ENCODE measurements around the gene CEMIP. TPM values are rescaled to one million over a fixed set of nuclear protein-coding genes. Genes with fewer than 3 reads are reported as not detected.

Gene CEMIP
- total RNA-seq, 1 donor from 2014 or later, result 3.6 TPM

GRCh38 chr15:80789796-80790195 lies 10.6 kb downstream of the CEMIP start:
- Histone ChIP-seq H4K20me1 (ENCODE audit: insufficient read depth, low read length) (peaks cover 31% of the 10 kb centered on the region), H3K79me2 (ENCODE audit: insufficient read depth, low read length) (no peaks in the 10 kb centered on the region), H3K27me3 (ENCODE audit: insufficient read depth, low read length) (no peaks in the 10 kb centered on the region), H3K9me3 (ENCODE audit: insufficient read depth, low read depth, low read length) (no peaks in the 10 kb centered on the region), H3K36me3 (ENCODE audit: insufficient read depth, low read length) (peaks cover 3% of the 10 kb centered on the region), H3K4me1 (ENCODE audit: insufficient read depth, low read length) (no peaks in the 10 kb centered on the region), H2AFZ (ENCODE audit: low read depth, low read length) (no peak overlapping the region), H3K4me3 (ENCODE audit: insufficient read depth, low read depth, low read length) (no peak overlapping the region), H3K4me2 (ENCODE audit: low read length) (no peak overlapping the region), H3K27ac (ENCODE audit: low read depth, low read length) (no peak overlapping the region), H3K9ac (ENCODE audit: low read length) (no peak overlapping the region)
- DNase-seq (ENCODE audit: low read depth), result no peak
- H3K36me3 Mint-ChIP-seq (ENCODE audit: low read depth, unreplicated experiment), result no peaks in the 10 kb centered on the region
- H3K4me1 Mint-ChIP-seq (ENCODE audit: low read depth, unreplicated experiment), result peaks cover 6% of the 10 kb centered on the region
- H3K4me3 Mint-ChIP-seq (ENCODE audit: unreplicated experiment), result no peak overlapping the region
- peaks cover 29% of the 10 kb centered on the region for H3K27me3 Mint-ChIP-seq (ENCODE audit: low read depth, unreplicated experiment)
- TF ChIP-seq CTCF (IDR thresholded peaks at IDR 0.05; ENCODE audit: insufficient read depth, low read depth, low read length) (no peak), EZH2 (IDR thresholded peaks at IDR 0.05; ENCODE audit: insufficient read depth, low read length) (no peak)
- no peaks in the 10 kb centered on the region for H3K9me3 Mint-ChIP-seq (ENCODE audit: unreplicated experiment)
- no peak overlapping the region for H3K27ac Mint-ChIP-seq (ENCODE audit: unreplicated experiment)
- FAIRE-seq, result no peak

GRCh38 chr15:80790236-80790635 lies 11.1 kb downstream of the CEMIP start:
- Histone ChIP-seq H3K36me3 (ENCODE audit: insufficient read depth, low read length) (peaks cover 3% of the 10 kb centered on the region), H4K20me1 (ENCODE audit: insufficient read depth, low read length) (peaks cover 27% of the 10 kb centered on the region), H3K4me1 (ENCODE audit: insufficient read depth, low read length) (no peaks in the 10 kb centered on the region), H3K9me3 (ENCODE audit: insufficient read depth, low read depth, low read length) (no peaks in the 10 kb centered on the region), H2AFZ (ENCODE audit: low read depth, low read length) (no peak overlapping the region), H3K27ac (ENCODE audit: low read depth, low read length) (no peak overlapping the region), H3K4me2 (ENCODE audit: low read length) (no peak overlapping the region), H3K9ac (ENCODE audit: low read length) (no peak overlapping the region), H3K79me2 (ENCODE audit: insufficient read depth, low read length) (no peaks in the 10 kb centered on the region), H3K27me3 (ENCODE audit: insufficient read depth, low read length) (no peaks in the 10 kb centered on the region), H3K4me3 (ENCODE audit: insufficient read depth, low read depth, low read length) (no peak overlapping the region)
- Mint-ChIP-seq H3K9me3 (ENCODE audit: unreplicated experiment) (no peaks in the 10 kb centered on the region), H3K27ac (ENCODE audit: unreplicated experiment) (no peak overlapping the region), H3K4me1 (ENCODE audit: low read depth, unreplicated experiment) (peaks cover 5% of the 10 kb centered on the region), H3K27me3 (ENCODE audit: low read depth, unreplicated experiment) (peaks cover 32% of the 10 kb centered on the region), H3K4me3 (ENCODE audit: unreplicated experiment) (no peak overlapping the region), H3K36me3 (ENCODE audit: low read depth, unreplicated experiment) (no peaks in the 10 kb centered on the region)
- TF ChIP-seq EZH2 (IDR thresholded peaks at IDR 0.05; ENCODE audit: insufficient read depth, low read length), result no peak
- no peak for TF ChIP-seq CTCF (IDR thresholded peaks at IDR 0.05; ENCODE audit: insufficient read depth, low read depth, low read length)
- DNase-seq (ENCODE audit: low read depth) (no peak), FAIRE-seq (no peak)

- H3K27ac ChIP-seq (ENCODE audit: low read depth, low read length), result no peak overlapping the region
- no peaks in the 10 kb centered on the region for H3K27me3 ChIP-seq (ENCODE audit: insufficient read depth, low read length)
- DNase-seq (ENCODE audit: low read depth) (no peak), FAIRE-seq (no peak)
- TF ChIP-seq EZH2 (IDR thresholded peaks at IDR 0.05; ENCODE audit: insufficient read depth, low read length), result no peak
- no peak for TF ChIP-seq CTCF (IDR thresholded peaks at IDR 0.05; ENCODE audit: insufficient read depth, low read depth, low read length)
- peaks cover 2% of the 10 kb centered on the region for H3K36me3 ChIP-seq (ENCODE audit: insufficient read depth, low read length)
- no peak overlapping the region for H2AFZ ChIP-seq (ENCODE audit: low read depth, low read length)
- no peaks in the 10 kb centered on the region for H3K79me2 ChIP-seq (ENCODE audit: insufficient read depth, low read length)
- H3K4me3 ChIP-seq (ENCODE audit: insufficient read depth, low read depth, low read length), result no peak overlapping the region
- no peak overlapping the region for H3K9ac ChIP-seq (ENCODE audit: low read length)
- no peaks in the 10 kb centered on the region for H3K4me1 ChIP-seq (ENCODE audit: insufficient read depth, low read length)
- H3K4me3 Mint-ChIP-seq (ENCODE audit: unreplicated experiment), result no peak overlapping the region
- no peak overlapping the region for H3K27ac Mint-ChIP-seq (ENCODE audit: unreplicated experiment)
- no peaks in the 10 kb centered on the region for H3K9me3 ChIP-seq (ENCODE audit: insufficient read depth, low read depth, low read length)
- H4K20me1 ChIP-seq (ENCODE audit: insufficient read depth, low read length), result peaks cover 21% of the 10 kb centered on the region
- H3K36me3 Mint-ChIP-seq (ENCODE audit: low read depth, unreplicated experiment), result no peaks in the 10 kb centered on the region
- no peak overlapping the region for H3K4me2 ChIP-seq (ENCODE audit: low read length)
- H3K27me3 Mint-ChIP-seq (ENCODE audit: low read depth, unreplicated experiment), result peaks cover 33% of the 10 kb centered on the region
- H3K4me1 Mint-ChIP-seq (ENCODE audit: low read depth, unreplicated experiment), result peaks cover 2% of the 10 kb centered on the region
- H3K9me3 Mint-ChIP-seq (ENCODE audit: unreplicated experiment), result no peaks in the 10 kb centered on the region
Measured at GRCh38 chr15:80791004-80791403, 11.8 kb downstream of the CEMIP start.
